ENCODE results near the gene EFCAB11.

Gene EFCAB11

GRCh38 chr14:89909586-89909985, 44.9 kb downstream of the EFCAB11 start:
- no peak for DNase-seq (ENCODE audit: low read depth)
- TF ChIP-seq CTCF (IDR thresholded peaks at IDR 0.05; ENCODE audit: control insufficient read depth, insufficient read depth, low read depth, low read length, missing control alignments), result no peak

GRCh38 chr14:89908712-89909450, 45.6 kb downstream of the EFCAB11 start:
- no peak for DNase-seq (ENCODE audit: low read depth)
- no peak overlapping the region for H3K4me3 ChIP-seq (ENCODE audit: control insufficient read depth, low read depth, low read length)
- no peak for TF ChIP-seq CTCF (IDR thresholded peaks at IDR 0.05; ENCODE audit: control insufficient read depth, insufficient read depth, low read depth, low read length, missing control alignments)

More at GRCh38 chr14:89909586-89909985, 44.9 kb downstream of the EFCAB11 start:
- no peak overlapping the region for H3K4me3 ChIP-seq (ENCODE audit: control insufficient read depth, low read depth, low read length)

GRCh38 chr14:89907655-89908054, 46.9 kb downstream of the EFCAB11 start:
- TF ChIP-seq CTCF (IDR thresholded peaks at IDR 0.05; ENCODE audit: control insufficient read depth, insufficient read depth, low read depth, low read length, missing control alignments), result no peak
- no peak overlapping the region for H3K4me3 ChIP-seq (ENCODE audit: control insufficient read depth, low read depth, low read length)
- no peak for DNase-seq (ENCODE audit: low read depth)

GRCh38 chr14:89906000-89906399, 48.5 kb downstream of the EFCAB11 start:
- TF ChIP-seq CTCF (IDR thresholded peaks at IDR 0.05; ENCODE audit: control insufficient read depth, insufficient read depth, low read depth, low read length, missing control alignments), result no peak
- DNase-seq (ENCODE audit: low read depth), result no peak
- H3K4me3 ChIP-seq (ENCODE audit: control insufficient read depth, low read depth, low read length), result no peak overlapping the region

- TF ChIP-seq CTCF (IDR thresholded peaks at IDR 0.05; ENCODE audit: control insufficient read depth, insufficient read depth, low read depth, low read length, missing control alignments), result no peak
- no peak overlapping the region for H3K4me3 ChIP-seq (ENCODE audit: control insufficient read depth, low read depth, low read length)
- DNase-seq (ENCODE audit: low read depth), result no peak
These were observed 51.1 kb downstream of the EFCAB11 start for GRCh38 chr14:89903340-89903952.

GRCh38 chr14:89902881-89903280, 51.6 kb downstream of the EFCAB11 start:
- TF ChIP-seq CTCF (IDR thresholded peaks at IDR 0.05; ENCODE audit: control insufficient read depth, insufficient read depth, low read depth, low read length, missing control alignments), result no peak
- no peak overlapping the region for H3K4me3 ChIP-seq (ENCODE audit: control insufficient read depth, low read depth, low read length)
- DNase-seq (ENCODE audit: low read depth), result no peak
